ENCODE results near the gene RNF215. TPM values are rescaled to one million over a fixed set of nuclear protein-coding genes. Genes with fewer than 3 reads are reported as not detected.

Gene RNF215
- total RNA-seq, 1 donor from 2014 or later = 11.3 TPM

GRCh38 chr22:30393885-30394284 lies 6.7 kb upstream of the RNF215 start:
- no peak for DNase-seq

DNA sequence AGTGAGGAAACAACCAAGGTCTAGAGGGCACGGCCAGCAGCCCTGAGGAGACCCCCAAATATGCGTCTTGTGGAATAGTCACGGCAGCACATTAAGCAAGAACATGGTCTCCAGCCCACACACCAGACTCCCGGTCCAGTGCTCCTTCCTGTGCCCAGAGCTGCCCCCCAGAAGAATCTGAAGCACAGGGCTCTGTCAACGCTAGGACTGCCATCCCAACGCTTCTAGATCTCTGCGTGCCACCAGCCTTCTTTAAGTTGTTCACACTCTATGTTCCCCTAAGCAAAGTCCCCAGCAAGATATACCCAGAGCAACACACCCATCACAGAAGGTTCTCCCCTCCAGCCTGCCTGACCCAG lies 6.1 kb upstream of the RNF215 start:
- no peak for DNase-seq

GRCh38 chr22:30392661-30393321 lies 5.6 kb upstream of the RNF215 start:
- peak; percentile 12 for DNase-seq

DNA sequence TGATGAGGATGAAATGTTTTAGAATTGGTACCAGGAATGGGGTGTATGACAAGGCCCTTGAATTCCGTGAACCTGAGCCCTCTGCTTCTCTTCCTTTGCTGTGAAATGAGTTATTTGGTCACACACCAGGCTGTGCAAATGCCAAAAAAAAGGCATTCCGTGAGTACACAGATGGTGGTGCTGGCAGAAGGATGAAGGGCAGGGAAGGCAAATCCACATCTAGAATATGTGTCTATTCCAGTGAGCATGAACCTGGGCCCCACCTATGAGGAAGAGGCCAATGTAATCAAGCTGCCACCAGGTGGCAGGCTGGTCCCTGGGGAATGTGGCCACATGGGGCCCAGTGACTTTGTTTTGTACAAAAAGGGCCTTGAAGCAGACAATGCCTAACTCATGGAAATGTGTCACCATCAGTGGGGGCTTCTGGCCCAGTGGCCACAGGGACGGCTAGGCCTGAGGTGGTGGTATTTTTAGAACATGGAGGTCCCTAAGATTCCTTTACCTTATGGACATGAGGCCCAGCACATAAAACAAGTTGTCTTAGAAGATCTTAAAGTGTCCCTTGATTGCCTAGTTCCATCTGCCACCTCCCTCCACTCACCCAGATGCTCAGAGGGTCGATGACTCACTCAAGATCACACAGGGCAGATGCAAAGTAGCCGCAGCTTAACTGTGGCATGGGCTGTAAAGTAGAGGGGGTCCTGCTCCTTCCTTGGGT lies 3.9 kb upstream of the RNF215 start:
- peak; percentile 42 for DNase-seq

GRCh38 chr22:30386608-30386959 lies 627 bp downstream of the RNF215 start:
- no peak for DNase-seq

DNA sequence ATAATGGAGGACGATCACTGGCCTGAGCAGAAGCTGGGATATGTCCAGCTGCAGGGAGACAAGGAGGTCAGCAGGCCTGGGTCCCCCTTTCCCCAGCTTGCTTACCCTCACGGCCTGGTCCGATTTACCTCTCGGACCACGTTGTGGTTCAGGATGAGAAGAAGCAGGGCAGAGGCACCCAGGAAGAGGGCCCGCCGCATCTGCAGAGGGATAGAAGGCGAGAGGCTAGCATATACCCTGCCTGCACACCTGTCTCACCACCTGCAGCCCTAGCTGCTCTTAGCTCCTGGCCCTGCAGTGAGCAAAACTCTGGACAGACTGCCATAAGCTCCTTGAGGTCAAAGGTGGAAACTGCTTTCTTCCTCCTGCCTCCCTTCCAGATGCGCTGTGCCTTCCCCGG lies 1.3 kb downstream of the RNF215 start:
- no peak for DNase-seq

- no peak for DNase-seq
These were observed 4.2 kb downstream of the RNF215 start for GRCh38 chr22:30383061-30383460.

DNA sequence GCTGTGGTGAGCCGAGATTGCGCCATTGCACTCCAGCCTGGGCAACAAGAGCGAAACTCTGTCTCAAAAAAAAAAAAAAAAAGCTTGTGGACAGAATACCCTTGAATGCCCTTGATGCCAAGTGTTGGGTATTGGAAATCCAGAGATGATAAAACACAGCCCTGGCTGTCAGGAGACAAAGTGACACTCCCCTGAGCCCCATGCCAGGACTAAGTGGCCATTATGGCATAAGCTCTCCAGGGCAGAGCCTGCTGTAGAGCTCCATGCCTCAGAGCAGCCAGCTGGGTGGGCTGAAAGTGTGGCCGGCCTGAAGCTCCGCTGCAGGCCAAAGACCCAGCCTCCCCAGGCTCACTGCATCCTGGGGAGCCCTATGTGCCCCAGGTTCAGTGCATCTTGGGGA lies 4.9 kb downstream of the RNF215 start:
- no peak for DNase-seq

DNA sequence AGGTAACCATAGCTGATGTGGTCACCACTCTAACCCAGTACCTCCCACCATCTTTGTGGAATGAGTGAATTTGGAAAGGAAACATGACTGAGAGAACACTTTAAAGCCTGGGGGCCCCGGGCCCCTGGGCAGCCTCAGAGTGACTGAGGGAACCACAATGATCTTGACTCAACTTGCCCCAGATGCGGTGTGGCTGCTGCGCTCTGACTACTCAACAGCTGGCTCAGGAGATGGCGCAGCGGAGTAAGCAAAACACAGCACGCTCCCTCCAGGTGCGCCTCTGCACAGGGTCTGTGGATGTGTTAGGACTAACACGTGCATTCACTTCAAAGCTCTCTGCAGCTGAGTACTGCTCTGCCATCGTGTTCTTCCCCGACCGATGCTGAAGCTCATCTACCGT lies 5.9 kb downstream of the RNF215 start:
- DNase-seq = no peak

- no peak for DNase-seq
These were observed 7.2 kb downstream of the RNF215 start for GRCh38 chr22:30380011-30380410.

GRCh38 chr22:30375312-30375849 lies 11.8 kb downstream of the RNF215 start:
- DNase-seq = no peak

DNA sequence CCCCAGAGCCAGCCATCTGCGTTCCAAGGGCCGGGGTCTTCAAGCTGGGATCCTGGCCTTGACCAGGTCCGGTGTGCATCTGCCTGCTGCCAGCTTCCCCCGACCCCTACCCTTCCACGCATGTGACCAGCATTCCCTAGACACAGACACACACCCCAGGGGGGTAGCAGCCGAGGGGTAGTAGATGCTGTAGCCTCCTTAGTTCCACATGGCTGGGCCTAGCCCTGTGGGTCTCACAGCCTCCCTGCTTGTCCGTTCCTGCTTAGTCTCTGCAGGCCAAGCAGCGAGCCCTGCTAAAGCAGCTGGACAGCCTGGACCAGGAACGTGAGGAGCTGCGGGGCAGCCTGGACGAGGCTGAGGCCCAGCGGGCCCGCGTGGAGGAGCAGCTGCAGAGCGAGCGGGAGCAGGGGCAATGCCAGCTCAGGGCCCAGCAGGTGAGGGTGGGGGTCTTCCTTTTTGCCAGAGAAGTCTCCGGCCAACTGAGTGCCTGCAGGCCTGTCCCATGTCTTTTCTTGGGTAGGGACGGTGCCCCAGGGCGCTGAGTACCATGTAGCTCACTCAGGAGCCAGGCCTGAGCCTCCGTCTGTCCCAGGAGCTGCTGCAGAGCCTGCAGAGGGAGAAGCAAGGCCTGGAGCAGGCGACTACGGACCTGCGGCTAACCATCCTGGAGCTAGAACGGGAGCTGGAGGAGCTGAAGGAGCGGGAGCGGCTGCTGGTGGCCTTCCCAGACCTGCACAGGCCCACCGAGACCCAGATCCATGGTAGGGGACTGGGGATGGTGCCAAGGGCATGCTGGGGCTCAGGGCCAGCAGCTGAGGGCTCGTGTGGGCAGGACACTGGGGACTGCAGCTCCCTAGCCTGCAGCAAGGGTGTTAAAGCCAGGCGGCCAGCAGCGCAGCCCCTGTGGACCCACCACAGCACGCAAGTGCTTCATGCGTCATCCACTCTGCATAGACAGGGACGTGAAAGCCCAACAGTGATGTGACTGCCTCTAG lies 13.6 kb downstream of the RNF215 start:
- DNase-seq = no peak

GRCh38 chr22:30372915-30373314 lies 14.3 kb downstream of the RNF215 start:
- no peak for DNase-seq

- no peak for DNase-seq
These were observed 15.2 kb downstream of the RNF215 start for GRCh38 chr22:30371981-30372380.

DNA sequence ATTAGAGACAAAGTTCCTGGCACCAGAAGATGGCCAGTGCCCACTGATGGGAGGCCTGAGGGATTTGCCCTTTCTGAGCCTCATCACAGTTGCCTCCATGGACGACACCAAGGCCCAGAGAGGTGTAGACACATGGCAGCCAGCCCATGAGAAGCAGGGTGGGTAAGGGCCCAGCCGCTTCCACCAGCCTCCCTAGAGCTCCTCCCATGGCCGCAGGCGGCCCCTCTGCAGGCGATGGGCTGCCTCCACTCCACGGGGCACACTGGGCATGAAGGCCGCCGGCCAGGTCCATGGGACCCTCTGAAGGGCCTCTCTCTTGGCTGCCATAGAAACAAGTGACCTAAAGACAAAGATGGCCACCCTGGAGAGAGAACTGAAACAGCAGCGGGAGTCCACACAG lies 15.9 kb downstream of the RNF215 start:
- no peak for DNase-seq

GRCh38 chr22:30370641-30371230 lies 16.5 kb downstream of the RNF215 start:
- peak; percentile 45 for DNase-seq

DNA sequence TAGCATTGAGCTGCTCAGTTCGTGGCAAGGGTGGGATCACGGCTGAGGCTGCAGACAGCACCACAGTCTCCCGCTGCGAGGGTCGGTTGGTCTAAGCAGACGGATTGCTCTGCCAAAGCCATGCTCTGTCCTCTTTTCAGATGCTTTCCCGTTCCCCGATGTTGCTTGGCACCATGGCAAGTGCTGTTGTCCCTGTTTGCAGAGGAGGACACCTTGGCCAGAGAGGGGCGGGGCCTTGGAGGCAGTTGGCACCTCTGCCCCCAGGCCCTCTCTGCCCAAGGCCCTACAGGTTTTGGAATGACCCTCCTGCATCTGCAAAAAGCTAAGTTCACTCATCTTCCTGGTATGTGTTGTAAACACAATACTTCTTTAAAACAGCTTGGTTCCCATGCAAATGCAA lies 18.8 kb downstream of the RNF215 start:
- no peak for DNase-seq

DNA sequence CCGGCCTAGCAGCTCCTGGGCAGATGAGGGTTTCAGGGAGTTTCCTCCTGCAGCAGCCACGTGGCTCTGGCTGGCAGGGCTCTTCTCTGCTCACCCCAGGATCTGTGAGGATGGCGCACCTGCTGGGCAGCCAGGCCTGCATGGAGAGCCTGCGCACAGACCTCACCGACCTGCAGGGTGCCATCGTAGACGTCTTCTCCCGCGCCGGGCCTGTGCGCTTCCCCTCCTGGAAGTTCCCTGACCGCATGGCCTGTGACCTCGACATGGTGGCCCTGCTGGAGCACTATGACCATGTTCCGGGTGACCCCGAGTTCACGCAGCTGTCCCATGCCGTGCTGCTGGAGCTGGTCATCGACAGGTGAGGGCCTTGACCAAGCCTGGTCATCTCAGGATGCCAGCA lies 21.3 kb downstream of the RNF215 start:
- DNase-seq = no peak

GRCh38 chr22:30362651-30363281 lies 24.4 kb downstream of the RNF215 start:
- no peak for DNase-seq

DNA sequence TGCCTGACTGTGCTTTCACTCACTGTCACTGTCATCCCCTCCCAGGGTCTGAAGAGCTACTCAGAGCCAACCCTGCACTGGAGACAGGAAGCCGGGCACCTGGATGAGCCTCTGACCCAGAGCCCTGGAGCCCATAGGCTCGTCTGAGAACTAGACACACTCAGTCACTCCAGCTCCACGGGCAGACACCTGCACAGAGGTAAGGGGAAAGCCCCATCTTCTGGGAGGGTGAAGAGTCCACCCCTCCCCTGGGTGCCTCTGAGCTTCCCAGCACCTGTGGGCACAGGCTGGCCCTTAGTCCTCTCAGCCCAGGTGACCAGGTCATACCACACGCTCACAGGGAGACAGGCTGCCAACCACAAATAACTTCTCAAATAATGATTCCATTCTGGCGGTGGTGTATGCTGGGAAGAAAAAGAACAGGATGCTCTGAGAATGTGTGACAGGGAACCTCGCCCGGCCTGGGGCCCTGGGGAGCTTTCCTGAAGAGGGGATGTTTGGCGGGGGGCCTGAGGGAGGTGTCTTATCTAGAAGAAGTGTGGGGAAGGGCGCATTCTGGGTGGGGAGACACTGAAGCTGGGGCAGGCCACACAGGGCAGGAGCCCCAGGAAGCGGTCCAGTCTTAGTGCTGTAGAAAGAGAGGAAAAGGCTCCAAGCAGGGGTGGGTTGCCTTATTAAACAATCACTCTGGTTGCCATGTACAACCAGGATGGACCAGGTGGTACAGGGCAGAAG lies 25.1 kb downstream of the RNF215 start:
- no peak for DNase-seq

DNA sequence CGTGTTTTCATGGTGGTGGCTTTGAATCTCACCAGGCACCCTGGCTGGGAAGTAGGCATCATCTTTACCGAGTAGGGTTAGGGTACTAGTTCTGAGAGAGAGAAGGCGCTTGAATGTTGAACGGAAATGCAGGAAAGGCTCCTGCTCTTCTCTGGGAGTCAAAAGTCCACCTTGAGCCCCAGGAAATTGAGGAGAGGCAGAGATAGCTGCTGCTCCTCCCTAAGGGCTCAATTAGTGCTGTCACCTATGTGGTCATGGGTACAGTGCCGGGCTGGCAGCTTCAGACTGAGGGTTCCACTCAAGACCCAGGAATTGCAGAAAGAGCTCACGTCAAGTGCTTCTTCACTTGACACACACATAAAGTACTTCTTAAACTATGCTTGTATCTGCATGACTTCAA lies 28.7 kb downstream of the RNF215 start:
- no peak for DNase-seq
